Panc1 (cell line): Measurements from ENCODE around the gene PCDHA10. TPM values are rescaled to one million over a fixed set of nuclear protein-coding genes. Genes with fewer than 3 reads are reported as not detected.
"Not testable (repeated sequence)": the region's sequence is repeated elsewhere in the genome, so short reads cannot be mapped to it uniquely, and the experiment has no call there.

Experiments used
- ATAC-seq: fragments of 200-7000 bp; cut with Tn5 transposase; 2 replicates; pipeline ENCODE4 v1.9.1; 2020; ENCODE audit warnings: mild to moderate bottlenecking, moderate library complexity
- BruUV-seq: library from RNA; stranded (reverse); fragments of 400-500 nt; replicated peaks from 2 replicates; lab custom pipeline; 2021; lab: Mats Ljungman, UMichigan
- CTCF ChIA-PET: fragments of 300-600 bp; sonication (Branson Sonifier 250); formaldehyde crosslinking; loops from one replicate; lab custom pipeline; 2022; ENCODE audit warnings: antibody characterized with exemption; lab: Charles Lee
- POLR2A ChIA-PET: fragments of 300-600 bp; sonication (Branson Sonifier 250); formaldehyde crosslinking; loops from one replicate; lab custom pipeline; 2022; ENCODE audit warnings: antibody characterized with exemption; lab: Charles Lee
- DNase-seq: peaks from one replicate; pipeline ENCODE4 v3.0.0-alpha.2; 2010; ENCODE audit warnings: low read depth, low spot score
- H3K27ac ChIP-seq: 2 replicates; pipeline ENCODE4 v1.5.1; 2011; ENCODE audit warnings: mild to moderate bottlenecking, low read length, inconsistent platforms
- H3K27me3 ChIP-seq: fragments of 200-500 bp; sonication (Bioruptor generic); 2 replicates; pipeline ENCODE4 v1.6.0; 2014; ENCODE audit warnings: low read length, inconsistent platforms; ENCODE audit not compliant: control insufficient read depth, insufficient read depth
- H3K36me3 ChIP-seq: fragments of 200-500 bp; sonication (Bioruptor generic); 2 replicates; pipeline ENCODE4 v1.5.1; 2014; ENCODE audit warnings: inconsistent platforms, mild to moderate bottlenecking, low read length, moderate library complexity; ENCODE audit not compliant: control insufficient read depth, insufficient read depth
- H3K4me1 ChIP-seq: 2 replicates; pipeline ENCODE4 v1.5.1; 2011; ENCODE audit warnings: inconsistent platforms, mild to moderate bottlenecking, low read length, moderate library complexity; ENCODE audit not compliant: control insufficient read depth, insufficient read depth
- H3K4me3 ChIP-seq, 2 experiments: 2 replicates each; pipeline ENCODE4 v1.5.1; 2011 to 2012; ENCODE audit warnings: low read depth in 2 of 2, low read length in 2 of 2, mild to moderate bottlenecking in 2 of 2, inconsistent platforms in 1 of 2, moderate library complexity in 1 of 2
- H3K9me3 ChIP-seq: fragments of 200-500 bp; sonication (Bioruptor generic); 2 replicates; pipeline ENCODE4 v1.5.1; 2014; ENCODE audit warnings: low read depth, mild to moderate bottlenecking, inconsistent platforms, low read length, moderate library complexity; ENCODE audit not compliant: control insufficient read depth, insufficient read depth
- POLR2AphosphoS5 ChIP-seq: IDR thresholded peaks from 2 replicates; pipeline ENCODE4 v1.6.1; 2012; ENCODE audit warnings: mild to moderate bottlenecking, low read depth, low read length, moderate library complexity
- SIN3A ChIP-seq: IDR thresholded peaks from 2 replicates; pipeline ENCODE4 v1.6.1; 2012; ENCODE audit warnings: low read depth, mild to moderate bottlenecking, low read length, moderate library complexity, borderline replicate concordance; ENCODE audit not compliant: insufficient read depth
- TCF7L2 ChIP-seq: IDR thresholded peaks from 2 replicates; pipeline ENCODE4 v1.6.1; 2011; ENCODE audit warnings: mild to moderate bottlenecking, low read depth, low read length, inconsistent platforms
- in situ Hi-C: cut with HindIII; loops from 2 replicates; pipeline ENCODE4 v1.10.0; 2016; ENCODE audit warnings: low sequenced_read_pairs, low pct_unique_long_range_greater_than_20kb
- intact Hi-C: fragments of 100-400 bp; cut with micrococcal nuclease; formaldehyde crosslinking; loops from one replicate; pipeline ENCODE4 v1.10.0; 2022; ENCODE audit not compliant: unreplicated experiment
- total RNA-seq: library from RNA; stranded (reverse); gene quantifications from one replicate; pipeline ENCODE4 v1.2.1, GENCODE V29; 2021; ENCODE audit not compliant: unreplicated experiment
- TF ChIP-seq, protein P1 (sequence below): fragments of 450-650 bp; IDR thresholded peaks from 2 replicates; pipeline ENCODE4 v1.5.1; 2017; ENCODE audit warnings: mild to moderate bottlenecking
- TF ChIP-seq, protein P2 (sequence below), 2 experiments: IDR thresholded peaks; 2 replicates each; pipeline ENCODE4 v1.6.1; 2011 to 2012; ENCODE audit warnings: low read depth in 2 of 2, control low read depth in 1 of 2, low read length in 1 of 2, mild to moderate bottlenecking in 1 of 2, moderate library complexity in 1 of 2; ENCODE audit not compliant: insufficient read depth in 1 of 2

Gene PCDHA10
- total RNA-seq, 1 experiment from 2014 or later, result 0.33 TPM

DNA sequence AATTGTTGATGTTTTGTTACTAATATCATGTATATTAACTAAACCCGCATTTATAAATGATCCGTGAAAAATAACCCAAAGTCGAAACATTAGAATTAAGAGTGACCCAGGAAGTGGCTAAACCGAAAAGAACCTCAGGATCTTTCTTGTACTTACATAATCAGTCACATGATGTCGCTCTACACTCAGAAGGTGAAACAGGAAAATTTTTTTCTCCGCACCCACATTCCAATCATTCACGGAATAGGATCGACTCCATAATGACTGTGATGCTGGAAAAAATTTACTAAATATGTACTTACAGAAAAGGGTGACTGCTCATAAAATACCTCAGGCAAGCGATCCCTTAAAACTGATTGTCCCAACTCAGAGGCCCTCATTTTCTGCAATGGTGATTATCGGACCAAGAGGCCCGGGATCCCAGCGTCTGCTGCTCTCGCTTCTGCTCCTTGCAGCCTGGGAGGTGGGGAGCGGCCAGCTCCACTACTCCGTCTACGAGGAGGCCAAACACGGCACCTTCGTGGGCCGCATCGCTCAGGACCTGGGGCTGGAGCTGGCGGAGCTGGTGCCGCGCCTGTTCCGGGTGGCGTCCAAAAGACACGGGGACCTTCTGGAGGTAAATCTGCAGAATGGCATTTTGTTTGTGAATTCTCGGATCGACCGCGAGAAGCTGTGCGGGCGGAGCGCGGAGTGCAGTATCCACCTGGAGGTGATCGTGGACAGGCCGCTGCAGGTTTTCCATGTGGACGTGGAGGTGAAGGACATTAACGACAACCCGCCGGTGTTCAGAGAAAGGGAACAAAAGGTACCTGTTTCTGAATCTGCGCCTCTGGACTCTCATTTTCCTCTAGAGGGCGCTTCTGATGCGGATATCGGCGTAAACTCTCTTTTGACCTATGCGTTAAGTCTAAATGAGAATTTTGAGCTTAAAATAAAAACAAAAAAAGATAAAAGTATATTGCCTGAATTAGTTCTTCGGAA lies 19.7 kb downstream of the PCDHA10 start, which contains the start of gene PCDHA12:
Gene PCDHA12 (plus strand): TSS at position 224 of the 981 bp plus-strand sequence. CDS start 165 bp downstream, at position 389.
- Histone ChIP-seq H3K4me1 (no peaks in the 10 kb centered on the region), H3K27me3 (no peaks in the 10 kb centered on the region), H3K4me3 (peak within 1 kb of the TSS; percentile 53 to 66), H3K27ac (peak within 1 kb of the TSS; percentile 55), H3K9me3 (no peaks in the 10 kb centered on the region; the same call in 1 of the 2 replicates), H3K36me3 (no peaks in the 10 kb centered on the region)
- DNase-seq, result no peak
- in situ Hi-C loops (no loop called here), intact Hi-C loops (loop anchor here (2.0 kb wide), 1 partner anchor 165 kb away; no protein-coding TSS in a partner anchor)
- TF ChIP-seq, protein P1, sequence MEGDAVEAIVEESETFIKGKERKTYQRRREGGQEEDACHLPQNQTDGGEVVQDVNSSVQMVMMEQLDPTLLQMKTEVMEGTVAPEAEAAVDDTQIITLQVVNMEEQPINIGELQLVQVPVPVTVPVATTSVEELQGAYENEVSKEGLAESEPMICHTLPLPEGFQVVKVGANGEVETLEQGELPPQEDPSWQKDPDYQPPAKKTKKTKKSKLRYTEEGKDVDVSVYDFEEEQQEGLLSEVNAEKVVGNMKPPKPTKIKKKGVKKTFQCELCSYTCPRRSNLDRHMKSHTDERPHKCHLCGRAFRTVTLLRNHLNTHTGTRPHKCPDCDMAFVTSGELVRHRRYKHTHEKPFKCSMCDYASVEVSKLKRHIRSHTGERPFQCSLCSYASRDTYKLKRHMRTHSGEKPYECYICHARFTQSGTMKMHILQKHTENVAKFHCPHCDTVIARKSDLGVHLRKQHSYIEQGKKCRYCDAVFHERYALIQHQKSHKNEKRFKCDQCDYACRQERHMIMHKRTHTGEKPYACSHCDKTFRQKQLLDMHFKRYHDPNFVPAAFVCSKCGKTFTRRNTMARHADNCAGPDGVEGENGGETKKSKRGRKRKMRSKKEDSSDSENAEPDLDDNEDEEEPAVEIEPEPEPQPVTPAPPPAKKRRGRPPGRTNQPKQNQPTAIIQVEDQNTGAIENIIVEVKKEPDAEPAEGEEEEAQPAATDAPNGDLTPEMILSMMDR, result peak; percentile 70
- no peak for TF ChIP-seq POLR2AphosphoS5
- TF ChIP-seq SIN3A, result no peak
- no peak for TF ChIP-seq TCF7L2
- BruUV-seq, result TSS peak; percentile 73
- POLR2A ChIA-PET, result no interaction called here
- ATAC-seq, result peak; percentile 91
- CTCF ChIA-PET, result interaction anchor here (1.8 kb wide), 1 partner anchor 165 kb away, joined by 15 read pairs; no protein-coding TSS in a partner anchor

DNA sequence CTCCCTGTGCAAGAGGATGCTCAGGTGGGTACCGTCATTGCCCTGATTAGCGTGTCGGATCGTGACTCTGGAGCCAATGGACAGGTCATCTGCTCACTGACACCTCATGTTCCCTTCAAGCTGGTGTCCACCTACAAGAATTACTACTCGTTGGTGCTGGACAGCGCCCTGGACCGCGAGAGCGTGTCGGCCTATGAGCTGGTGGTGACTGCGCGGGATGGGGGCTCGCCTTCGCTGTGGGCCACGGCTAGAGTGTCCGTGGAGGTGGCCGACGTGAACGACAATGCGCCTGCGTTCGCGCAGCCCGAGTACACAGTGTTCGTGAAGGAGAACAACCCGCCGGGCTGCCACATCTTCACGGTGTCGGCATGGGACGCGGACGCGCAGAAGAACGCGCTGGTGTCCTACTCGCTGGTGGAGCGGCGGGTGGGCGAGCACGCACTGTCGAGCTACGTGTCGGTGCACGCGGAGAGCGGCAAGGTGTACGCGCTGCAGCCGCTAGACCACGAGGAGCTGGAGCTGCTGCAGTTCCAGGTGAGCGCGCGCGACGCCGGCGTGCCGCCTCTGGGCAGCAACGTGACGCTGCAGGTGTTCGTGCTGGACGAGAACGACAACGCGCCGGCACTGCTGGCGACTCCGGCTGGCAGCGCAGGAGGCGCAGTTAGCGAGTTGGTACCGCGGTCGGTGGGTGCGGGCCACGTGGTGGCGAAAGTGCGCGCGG lies 21.0 kb downstream of the PCDHA10 start:
- ATAC-seq, BruUV-seq, H3K9me3 ChIP-seq, H3K4me1 ChIP-seq, H3K27ac ChIP-seq, in situ Hi-C loops, H3K27me3 ChIP-seq, POLR2A ChIA-PET, H3K4me3 ChIP-seq, DNase-seq, H3K36me3 ChIP-seq, intact Hi-C loops: not testable (repeated sequence)
- CTCF ChIA-PET, result interaction anchor here (1.8 kb wide), 1 partner anchor 163 kb away, joined by 15 read pairs; no protein-coding TSS in a partner anchor
- TF ChIP-seq, protein P2, sequence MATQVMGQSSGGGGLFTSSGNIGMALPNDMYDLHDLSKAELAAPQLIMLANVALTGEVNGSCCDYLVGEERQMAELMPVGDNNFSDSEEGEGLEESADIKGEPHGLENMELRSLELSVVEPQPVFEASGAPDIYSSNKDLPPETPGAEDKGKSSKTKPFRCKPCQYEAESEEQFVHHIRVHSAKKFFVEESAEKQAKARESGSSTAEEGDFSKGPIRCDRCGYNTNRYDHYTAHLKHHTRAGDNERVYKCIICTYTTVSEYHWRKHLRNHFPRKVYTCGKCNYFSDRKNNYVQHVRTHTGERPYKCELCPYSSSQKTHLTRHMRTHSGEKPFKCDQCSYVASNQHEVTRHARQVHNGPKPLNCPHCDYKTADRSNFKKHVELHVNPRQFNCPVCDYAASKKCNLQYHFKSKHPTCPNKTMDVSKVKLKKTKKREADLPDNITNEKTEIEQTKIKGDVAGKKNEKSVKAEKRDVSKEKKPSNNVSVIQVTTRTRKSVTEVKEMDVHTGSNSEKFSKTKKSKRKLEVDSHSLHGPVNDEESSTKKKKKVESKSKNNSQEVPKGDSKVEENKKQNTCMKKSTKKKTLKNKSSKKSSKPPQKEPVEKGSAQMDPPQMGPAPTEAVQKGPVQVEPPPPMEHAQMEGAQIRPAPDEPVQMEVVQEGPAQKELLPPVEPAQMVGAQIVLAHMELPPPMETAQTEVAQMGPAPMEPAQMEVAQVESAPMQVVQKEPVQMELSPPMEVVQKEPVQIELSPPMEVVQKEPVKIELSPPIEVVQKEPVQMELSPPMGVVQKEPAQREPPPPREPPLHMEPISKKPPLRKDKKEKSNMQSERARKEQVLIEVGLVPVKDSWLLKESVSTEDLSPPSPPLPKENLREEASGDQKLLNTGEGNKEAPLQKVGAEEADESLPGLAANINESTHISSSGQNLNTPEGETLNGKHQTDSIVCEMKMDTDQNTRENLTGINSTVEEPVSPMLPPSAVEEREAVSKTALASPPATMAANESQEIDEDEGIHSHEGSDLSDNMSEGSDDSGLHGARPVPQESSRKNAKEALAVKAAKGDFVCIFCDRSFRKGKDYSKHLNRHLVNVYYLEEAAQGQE (IDR thresholded peaks at IDR 0.05; ENCODE audit: insufficient read depth in 1 of 2, low read depth in 2 of 2, low read length in 1 of 2), result peak in 1 of 2 experiments; percentile 40; a peak in 1 of 4 replicates
